Stomach (tissue), 4 donors: ENCODE data around the gene ALG10B.

Experiments used
- POLR2A ChIP-seq, 4 donors: fragments of 450-650 bp; IDR thresholded peaks; one replicate each; pipeline ENCODE4 v1.6.1; 2016; ENCODE audit warnings: antibody characterized with exemption in 4 of 4, control low read depth in 2 of 4, mild to moderate bottlenecking in 1 of 4, moderate library complexity in 1 of 4
- POLR2AphosphoS5 ChIP-seq, 3 donors: sonication (generic); formaldehyde crosslinking; IDR thresholded peaks; one replicate each; pipeline ENCODE4 v1.6.1; 2016; ENCODE audit warnings: antibody characterized with exemption in 3 of 3
- TF ChIP-seq, protein P1 (sequence below), 7 experiments: fragments of 450-650 bp in 4 of 7; fragments of 200-600 bp in 3 of 7; sonication (generic) in 3 of 7; IDR thresholded peaks; one replicate each; pipeline ENCODE4 v1.5.1; 2016 to 2019; ENCODE audit warnings: antibody characterized with exemption in 7 of 7, control low read depth in 2 of 7, mild to moderate bottlenecking in 1 of 7

DNA sequence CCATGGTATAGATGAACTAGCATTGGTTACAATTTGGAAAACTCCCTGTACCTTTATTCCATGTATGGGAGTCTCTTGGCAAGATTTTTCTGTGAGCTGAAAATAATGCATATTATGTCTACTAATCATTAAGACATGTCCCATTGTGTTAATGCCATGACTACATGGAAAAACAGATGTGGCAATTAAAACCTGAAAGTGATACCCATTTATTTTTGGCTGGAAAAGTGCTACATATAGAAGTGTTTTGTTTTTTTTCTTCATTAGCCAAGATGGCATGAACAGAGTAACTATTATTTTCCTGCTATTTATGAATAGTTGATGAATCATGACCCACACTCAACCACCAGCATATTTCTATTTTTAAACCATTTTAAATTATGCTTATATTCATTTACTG is 58.2 kb downstream of the ALG10B start:
- no peak for TF ChIP-seq POLR2AphosphoS5 (IDR thresholded peaks at IDR 0.05)
- TF ChIP-seq, protein P1, sequence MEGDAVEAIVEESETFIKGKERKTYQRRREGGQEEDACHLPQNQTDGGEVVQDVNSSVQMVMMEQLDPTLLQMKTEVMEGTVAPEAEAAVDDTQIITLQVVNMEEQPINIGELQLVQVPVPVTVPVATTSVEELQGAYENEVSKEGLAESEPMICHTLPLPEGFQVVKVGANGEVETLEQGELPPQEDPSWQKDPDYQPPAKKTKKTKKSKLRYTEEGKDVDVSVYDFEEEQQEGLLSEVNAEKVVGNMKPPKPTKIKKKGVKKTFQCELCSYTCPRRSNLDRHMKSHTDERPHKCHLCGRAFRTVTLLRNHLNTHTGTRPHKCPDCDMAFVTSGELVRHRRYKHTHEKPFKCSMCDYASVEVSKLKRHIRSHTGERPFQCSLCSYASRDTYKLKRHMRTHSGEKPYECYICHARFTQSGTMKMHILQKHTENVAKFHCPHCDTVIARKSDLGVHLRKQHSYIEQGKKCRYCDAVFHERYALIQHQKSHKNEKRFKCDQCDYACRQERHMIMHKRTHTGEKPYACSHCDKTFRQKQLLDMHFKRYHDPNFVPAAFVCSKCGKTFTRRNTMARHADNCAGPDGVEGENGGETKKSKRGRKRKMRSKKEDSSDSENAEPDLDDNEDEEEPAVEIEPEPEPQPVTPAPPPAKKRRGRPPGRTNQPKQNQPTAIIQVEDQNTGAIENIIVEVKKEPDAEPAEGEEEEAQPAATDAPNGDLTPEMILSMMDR (IDR thresholded peaks at IDR 0.05) = no peak
- TF ChIP-seq POLR2A (IDR thresholded peaks at IDR 0.05) = no peak
